ENCODE results near the gene CLIC3. TPM values are rescaled to one million over a fixed set of nuclear protein-coding genes. Genes with fewer than 3 reads are reported as not detected.

CLIC3 gene
- polyA plus RNA-seq, 2 of the 4 experiments (the other 2 are of a cell fraction): 0.61 to 6.4 TPM

DNA sequence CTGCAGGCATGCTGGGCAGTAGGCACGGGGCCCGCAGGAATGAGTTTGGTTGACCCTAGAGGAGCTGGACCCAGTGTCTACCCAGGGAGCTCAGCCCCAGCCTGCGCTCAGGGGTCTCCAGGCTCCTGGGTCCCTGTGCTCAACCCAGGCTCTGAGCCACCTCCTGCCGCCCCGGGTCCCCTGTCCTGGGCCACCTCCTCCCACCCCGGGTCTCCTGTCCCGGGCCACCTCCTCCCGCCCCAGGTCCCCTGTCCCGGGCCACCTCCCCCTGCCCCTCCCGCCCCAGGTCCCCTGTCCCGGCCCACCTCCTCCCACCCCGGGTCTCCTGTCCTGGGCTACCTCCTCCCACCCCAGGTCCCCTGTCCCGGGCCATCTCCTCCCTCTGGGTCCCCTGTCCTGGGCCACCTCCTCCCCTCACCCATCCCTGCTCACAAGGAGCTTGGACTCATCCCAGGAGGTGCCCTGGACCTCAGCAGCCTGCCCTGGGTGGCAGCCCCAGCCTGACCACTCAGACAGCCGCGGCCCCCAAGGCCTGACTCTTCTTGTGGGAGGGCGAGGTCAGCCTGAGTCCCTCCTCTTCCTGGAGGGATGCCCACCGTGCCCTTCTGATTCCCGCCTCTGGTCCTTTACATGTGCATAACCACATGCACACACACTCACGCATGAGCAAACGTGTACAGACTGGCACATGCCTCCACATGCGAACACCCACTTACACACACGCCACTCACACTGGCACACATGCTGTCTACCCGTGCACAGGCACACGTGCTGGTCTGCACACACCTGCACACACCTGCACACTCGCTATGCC, 41.9 kb downstream of the CLIC3 start:
- no peak overlapping the region for H3K27ac ChIP-seq
- DNase-seq (ENCODE audit: low read depth in 1 of 2, low spot score in 1 of 2) (no peak), FAIRE-seq (no peak), ATAC-seq (no peak)
- 85% methylated on average over 15 of the region's 25 CpGs for WGBS (ENCODE audit: missing lambda C conversion rate)
- TF ChIP-seq, protein P1, sequence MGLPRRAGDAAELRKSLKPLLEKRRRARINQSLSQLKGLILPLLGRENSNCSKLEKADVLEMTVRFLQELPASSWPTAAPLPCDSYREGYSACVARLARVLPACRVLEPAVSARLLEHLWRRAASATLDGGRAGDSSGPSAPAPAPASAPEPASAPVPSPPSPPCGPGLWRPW (IDR thresholded peaks at IDR 0.05): no peak
- no peak for TF ChIP-seq RCOR1 (IDR thresholded peaks at IDR 0.05; ENCODE audit: low read depth, low read length)
- no peak overlapping the region for H3K4me2 ChIP-seq
- peaks cover 7% of the 10 kb centered on the region for H3K4me1 ChIP-seq
- no peaks in the 10 kb centered on the region for H3K9me3 ChIP-seq
- POLR2A ChIA-PET: interaction anchor here (0.6 kb wide), 1 partner anchor 37 kb away, joined by 3 read pairs; no protein-coding TSS in a partner anchor
- CTCF ChIA-PET: interaction anchor here (1.1 to 11.3 kb wide), 2 partner anchors 77 to 92 kb away, joined by 3 to 282 read pairs; partner anchors contain the start of genes ABCA2, FUT7 and NPDC1
- H3K4me3 ChIP-seq: no peak overlapping the region

DNA sequence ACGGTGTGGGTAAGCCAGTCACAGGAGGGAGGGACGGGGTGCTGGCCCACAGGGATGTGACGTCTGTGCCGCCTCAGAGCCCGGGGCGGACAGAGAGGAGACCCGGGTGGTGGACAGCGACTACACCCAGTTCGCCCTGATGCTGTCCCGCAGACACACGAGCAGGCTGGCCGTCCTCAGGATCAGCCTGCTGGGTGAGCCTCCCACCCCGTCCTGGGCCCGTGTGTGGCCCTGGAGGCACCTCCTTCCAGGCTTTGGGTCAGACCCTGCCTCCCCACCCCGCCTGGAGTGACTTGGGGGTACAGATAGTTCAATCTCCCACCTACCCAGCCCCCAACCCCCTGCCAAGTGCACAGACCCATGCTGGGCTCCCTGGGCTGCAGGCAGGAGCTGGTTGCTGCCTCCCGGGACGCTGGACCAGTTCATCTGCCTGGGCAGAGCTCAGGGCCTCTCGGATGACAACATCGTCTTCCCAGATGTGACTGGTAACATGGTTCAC, 42.5 kb downstream of the CLIC3 start:
- ChIA-PET POLR2A (interaction anchor here (0.6 kb wide), 1 partner anchor 38 kb away, joined by 3 read pairs; no protein-coding TSS in a partner anchor), CTCF (interaction anchor here (1.1 to 11.3 kb wide), 2 partner anchors 78 to 93 kb away, joined by 3 to 282 read pairs; partner anchors contain the start of genes ABCA2, FUT7 and NPDC1)
- ATAC-seq (no peak), FAIRE-seq (no peak), DNase-seq (ENCODE audit: low read depth in 1 of 2, low spot score in 1 of 2) (no peak)
- Histone ChIP-seq H3K4me2 (no peak overlapping the region), H3K4me1 (peaks cover 12% of the 10 kb centered on the region), H3K27ac (no peak overlapping the region), H3K9me3 (no peaks in the 10 kb centered on the region), H3K4me3 (no peak overlapping the region)
- 82% methylated on average over 11 of the region's 19 CpGs for WGBS (ENCODE audit: missing lambda C conversion rate)
- TF ChIP-seq ZNF302 (CRISPR knock-in tag; IDR thresholded peaks at IDR 0.05) (no peak), EHF (CRISPR knock-in tag; IDR thresholded peaks at IDR 0.05) (no peak), MYC (IDR thresholded peaks at IDR 0.05; ENCODE audit: borderline replicate concordance, low read length) (no peak), NFE2L2 (conservative IDR thresholded peaks at IDR 0.05; ENCODE audit: low read length) (no peak), TFCP2L1 (CRISPR knock-in tag; IDR thresholded peaks at IDR 0.05) (no peak), HOXB13 (CRISPR knock-in tag; IDR thresholded peaks at IDR 0.05; ENCODE audit: low read depth) (no peak), KDM1A (IDR thresholded peaks at IDR 0.05; ENCODE audit: low read depth) (no peak), CEBPB (IDR thresholded peaks at IDR 0.05) (no peak), FOSB (CRISPR knock-in tag; IDR thresholded peaks at IDR 0.05) (no peak), HEYL (CRISPR knock-in tag; IDR thresholded peaks at IDR 0.05) (no peak), HOXA7 (CRISPR knock-in tag; IDR thresholded peaks at IDR 0.05) (no peak), HDAC2 (IDR thresholded peaks at IDR 0.05) (no peak)

DNA sequence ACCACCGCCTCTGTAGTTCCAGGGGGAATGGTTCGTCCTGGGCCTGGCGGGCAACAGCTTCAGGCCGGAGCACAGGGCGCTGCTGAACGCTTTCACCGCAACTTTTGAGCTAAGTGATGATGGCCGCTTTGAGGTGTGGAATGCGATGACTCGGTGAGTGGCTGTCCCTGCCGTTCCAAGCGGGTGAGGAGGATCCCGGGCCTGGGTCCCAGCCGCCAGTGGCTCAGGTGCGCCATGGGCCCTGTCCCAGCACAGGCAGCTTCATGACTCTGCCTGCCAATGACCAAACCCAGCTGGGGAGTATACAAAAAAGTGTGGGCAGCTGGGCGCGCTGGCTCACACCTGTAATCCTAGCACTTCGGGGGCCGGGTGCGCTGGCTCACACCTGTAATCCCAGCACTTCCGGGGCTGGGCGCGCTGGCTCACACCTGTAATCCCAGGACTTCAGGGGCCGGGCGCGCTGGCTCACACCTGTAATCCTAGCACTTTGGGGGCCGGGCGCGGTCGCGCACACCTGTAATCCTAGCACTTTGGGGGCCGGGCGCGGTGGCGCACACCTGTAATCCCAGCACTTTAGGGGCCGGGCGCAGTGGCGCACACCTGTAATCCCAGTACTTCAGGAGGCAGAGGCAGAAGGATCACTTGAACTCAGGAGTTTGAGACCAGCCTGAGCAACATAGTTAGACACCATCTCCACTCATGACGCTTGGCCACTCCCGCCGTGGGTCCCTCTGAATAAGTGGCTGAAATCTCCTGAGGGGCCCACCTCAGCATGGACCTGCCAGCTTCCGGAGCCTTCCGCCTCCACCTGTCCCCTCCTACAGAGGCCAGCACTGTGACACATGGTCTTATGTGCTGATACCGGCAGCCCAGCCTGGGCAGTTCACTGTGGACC, 43.2 kb downstream of the CLIC3 start:
- ChIA-PET CTCF (interaction anchor here (0.5 to 11.3 kb wide), 6 partner anchors 9 to 178 kb away, joined by 3 to 282 read pairs (median 4); partner anchors contain the start of genes ABCA2, FBXW5 and FUT7), POLR2A (interaction anchor here (0.7 kb wide), 1 partner anchor 225 kb away, joined by 7 read pairs; no protein-coding TSS in a partner anchor)
- no peak for FAIRE-seq
- Histone ChIP-seq H3K4me1 (peaks cover 19% of the 10 kb centered on the region), H3K27ac (0 out of 6 replicates have a peak overlapping the region, but pooled peaks of 1 of the 2 experiments have one; percentile 19), H3K9me3 (no peaks in the 10 kb centered on the region), H3K4me2 (no peak overlapping the region), H3K4me3 (no peak overlapping the region)
- ATAC-seq: no peak
- no peak for DNase-seq (ENCODE audit: low read depth in 1 of 2, low spot score in 1 of 2)
- WGBS (ENCODE audit: missing lambda C conversion rate): 95% methylated on average over 26 of the region's 44 CpGs
- TF ChIP-seq NFE2L2 (conservative IDR thresholded peaks at IDR 0.05; ENCODE audit: low read length): no peak
- no peak for TF ChIP-seq TP53 (CRISPR knock-in tag; IDR thresholded peaks at IDR 0.05)
- TF ChIP-seq CHD2 (IDR thresholded peaks at IDR 0.05; ENCODE audit: low read length, partially characterized antibody): no peak
- no peak for TF ChIP-seq NPAS2 (CRISPR knock-in tag; IDR thresholded peaks at IDR 0.05; ENCODE audit: borderline replicate concordance)
- TF ChIP-seq FOXS1 (CRISPR knock-in tag; IDR thresholded peaks at IDR 0.05): no peak
- TF ChIP-seq FOSB (CRISPR knock-in tag; IDR thresholded peaks at IDR 0.05): no peak
- no peak for TF ChIP-seq EHF (CRISPR knock-in tag; IDR thresholded peaks at IDR 0.05)
- TF ChIP-seq CBX8 (IDR thresholded peaks at IDR 0.05): no peak
- TF ChIP-seq, protein P2, sequence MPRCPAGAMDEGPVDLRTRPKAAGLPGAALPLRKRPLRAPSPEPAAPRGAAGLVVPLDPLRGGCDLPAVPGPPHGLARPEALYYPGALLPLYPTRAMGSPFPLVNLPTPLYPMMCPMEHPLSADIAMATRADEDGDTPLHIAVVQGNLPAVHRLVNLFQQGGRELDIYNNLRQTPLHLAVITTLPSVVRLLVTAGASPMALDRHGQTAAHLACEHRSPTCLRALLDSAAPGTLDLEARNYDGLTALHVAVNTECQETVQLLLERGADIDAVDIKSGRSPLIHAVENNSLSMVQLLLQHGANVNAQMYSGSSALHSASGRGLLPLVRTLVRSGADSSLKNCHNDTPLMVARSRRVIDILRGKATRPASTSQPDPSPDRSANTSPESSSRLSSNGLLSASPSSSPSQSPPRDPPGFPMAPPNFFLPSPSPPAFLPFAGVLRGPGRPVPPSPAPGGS (IDR thresholded peaks at IDR 0.05): no peak
- no peak for TF ChIP-seq ZC3H11A (IDR thresholded peaks at IDR 0.05)
- no peak for TF ChIP-seq GATA3 (IDR thresholded peaks at IDR 0.05; ENCODE audit: borderline replicate concordance)
- TF ChIP-seq CHD4 (IDR thresholded peaks at IDR 0.05; ENCODE audit: borderline replicate concordance): no peak
- TF ChIP-seq, protein P3, sequence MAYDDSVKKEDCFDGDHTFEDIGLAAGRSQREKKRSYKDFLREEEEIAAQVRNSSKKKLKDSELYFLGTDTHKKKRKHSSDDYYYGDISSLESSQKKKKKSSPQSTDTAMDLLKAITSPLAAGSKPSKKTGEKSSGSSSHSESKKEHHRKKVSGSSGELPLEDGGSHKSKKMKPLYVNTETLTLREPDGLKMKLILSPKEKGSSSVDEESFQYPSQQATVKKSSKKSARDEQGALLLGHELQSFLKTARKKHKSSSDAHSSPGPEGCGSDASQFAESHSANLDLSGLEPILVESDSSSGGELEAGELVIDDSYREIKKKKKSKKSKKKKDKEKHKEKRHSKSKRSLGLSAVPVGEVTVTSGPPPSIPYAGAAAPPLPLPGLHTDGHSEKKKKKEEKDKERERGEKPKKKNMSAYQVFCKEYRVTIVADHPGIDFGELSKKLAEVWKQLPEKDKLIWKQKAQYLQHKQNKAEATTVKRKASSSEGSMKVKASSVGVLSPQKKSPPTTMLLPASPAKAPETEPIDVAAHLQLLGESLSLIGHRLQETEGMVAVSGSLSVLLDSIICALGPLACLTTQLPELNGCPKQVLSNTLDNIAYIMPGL (CRISPR knock-in tag; IDR thresholded peaks at IDR 0.05; ENCODE audit: borderline replicate concordance): no peak
- TF ChIP-seq HDAC2 (IDR thresholded peaks at IDR 0.05): no peak
- TF ChIP-seq RAD21 (conservative IDR thresholded peaks at IDR 0.05 in 1 of 2, IDR thresholded peaks at IDR 0.05 in 1 of 2): no peak
- no peak for TF ChIP-seq ZSCAN20 (CRISPR knock-in tag; IDR thresholded peaks at IDR 0.05)
- TF ChIP-seq RCOR1 (IDR thresholded peaks at IDR 0.05; ENCODE audit: low read depth, low read length): no peak
- TF ChIP-seq MAZ (IDR thresholded peaks at IDR 0.05; ENCODE audit: borderline replicate concordance, low read depth, low read length): no peak
- TF ChIP-seq CBX2 (IDR thresholded peaks at IDR 0.05; ENCODE audit: borderline replicate concordance, low read depth): no peak
